ENCODE results near the gene COL7A1.

The COL7A1 gene

GRCh38 chr3:48569400-48569799 lies 25.7 kb downstream of the COL7A1 start:
- no peak overlapping the region for H3K4me3 ChIP-seq (ENCODE audit: severe bottlenecking)
- H3K27me3 ChIP-seq (ENCODE audit: insufficient read depth, poor library complexity, severe bottlenecking): no peaks in the 10 kb centered on the region
- H3K4me1 ChIP-seq (ENCODE audit: insufficient read depth, poor library complexity, severe bottlenecking): peaks cover 13% of the 10 kb centered on the region
- DNase-seq (ENCODE audit: low spot score): no peak
- H3K36me3 ChIP-seq (ENCODE audit: low read depth): peaks cover 100% of the 10 kb centered on the region
- no peak overlapping the region for H3K27ac ChIP-seq (ENCODE audit: poor library complexity, severe bottlenecking)
- ATAC-seq (ENCODE audit: low read depth): no peak
- TF ChIP-seq CTCF (IDR thresholded peaks at IDR 0.05; ENCODE audit: poor library complexity, severe bottlenecking): no peak
- no peaks in the 10 kb centered on the region for H3K9me3 ChIP-seq (ENCODE audit: severe bottlenecking)

GRCh38 chr3:48568476-48568875 lies 26.7 kb downstream of the COL7A1 start:
- no peak for TF ChIP-seq CTCF (IDR thresholded peaks at IDR 0.05; ENCODE audit: poor library complexity, severe bottlenecking)
- Histone ChIP-seq H3K9me3 (ENCODE audit: severe bottlenecking) (no peaks in the 10 kb centered on the region), H3K27me3 (ENCODE audit: insufficient read depth, poor library complexity, severe bottlenecking) (no peaks in the 10 kb centered on the region), H3K36me3 (ENCODE audit: low read depth) (peaks cover 100% of the 10 kb centered on the region), H3K27ac (ENCODE audit: poor library complexity, severe bottlenecking) (no peak overlapping the region), H3K4me3 (ENCODE audit: severe bottlenecking) (no peak overlapping the region), H3K4me1 (ENCODE audit: insufficient read depth, poor library complexity, severe bottlenecking) (peaks cover 21% of the 10 kb centered on the region)
- DNase-seq (ENCODE audit: low spot score) (no peak), ATAC-seq (ENCODE audit: low read depth) (no peak)

- TF ChIP-seq CTCF (IDR thresholded peaks at IDR 0.05; ENCODE audit: poor library complexity, severe bottlenecking): no peak
- peaks cover 98% of the 10 kb centered on the region for H3K36me3 ChIP-seq (ENCODE audit: low read depth)
- no peaks in the 10 kb centered on the region for H3K9me3 ChIP-seq (ENCODE audit: severe bottlenecking)
- H3K4me3 ChIP-seq (ENCODE audit: severe bottlenecking): no peak overlapping the region
- ATAC-seq (ENCODE audit: low read depth): no peak
- H3K27ac ChIP-seq (ENCODE audit: poor library complexity, severe bottlenecking): peak overlapping the region; percentile 89
- H3K27me3 ChIP-seq (ENCODE audit: insufficient read depth, poor library complexity, severe bottlenecking): no peaks in the 10 kb centered on the region
- peaks cover 21% of the 10 kb centered on the region for H3K4me1 ChIP-seq (ENCODE audit: insufficient read depth, poor library complexity, severe bottlenecking)
- no peak for DNase-seq (ENCODE audit: low spot score)
These were observed 27.6 kb downstream of the COL7A1 start for GRCh38 chr3:48567500-48567899.

- TF ChIP-seq CTCF (IDR thresholded peaks at IDR 0.05; ENCODE audit: poor library complexity, severe bottlenecking): no peak
- Histone ChIP-seq H3K27me3 (ENCODE audit: insufficient read depth, poor library complexity, severe bottlenecking) (no peaks in the 10 kb centered on the region), H3K27ac (ENCODE audit: poor library complexity, severe bottlenecking) (peak overlapping the region; percentile 89), H3K4me3 (ENCODE audit: severe bottlenecking) (no peak overlapping the region), H3K36me3 (ENCODE audit: low read depth) (peaks cover 98% of the 10 kb centered on the region), H3K4me1 (ENCODE audit: insufficient read depth, poor library complexity, severe bottlenecking) (peaks cover 21% of the 10 kb centered on the region), H3K9me3 (ENCODE audit: severe bottlenecking) (no peaks in the 10 kb centered on the region)
- DNase-seq (ENCODE audit: low spot score) (no peak), ATAC-seq (ENCODE audit: low read depth) (no peak)
These were observed 28.0 kb downstream of the COL7A1 start for GRCh38 chr3:48567090-48567489.

GRCh38 chr3:48566401-48566760 lies 28.7 kb downstream of the COL7A1 start:
- no peaks in the 10 kb centered on the region for H3K9me3 ChIP-seq (ENCODE audit: severe bottlenecking)
- peaks cover 98% of the 10 kb centered on the region for H3K36me3 ChIP-seq (ENCODE audit: low read depth)
- H3K4me3 ChIP-seq (ENCODE audit: severe bottlenecking): no peak overlapping the region
- no peaks in the 10 kb centered on the region for H3K27me3 ChIP-seq (ENCODE audit: insufficient read depth, poor library complexity, severe bottlenecking)
- peaks cover 21% of the 10 kb centered on the region for H3K4me1 ChIP-seq (ENCODE audit: insufficient read depth, poor library complexity, severe bottlenecking)
- no peak for TF ChIP-seq CTCF (IDR thresholded peaks at IDR 0.05; ENCODE audit: poor library complexity, severe bottlenecking)
- ATAC-seq (ENCODE audit: low read depth): no peak
- H3K27ac ChIP-seq (ENCODE audit: poor library complexity, severe bottlenecking): peak overlapping the region; percentile 89
- no peak for DNase-seq (ENCODE audit: low spot score)
